ENCODE data around the gene CREB3L2.

The CREB3L2 gene

DNA sequence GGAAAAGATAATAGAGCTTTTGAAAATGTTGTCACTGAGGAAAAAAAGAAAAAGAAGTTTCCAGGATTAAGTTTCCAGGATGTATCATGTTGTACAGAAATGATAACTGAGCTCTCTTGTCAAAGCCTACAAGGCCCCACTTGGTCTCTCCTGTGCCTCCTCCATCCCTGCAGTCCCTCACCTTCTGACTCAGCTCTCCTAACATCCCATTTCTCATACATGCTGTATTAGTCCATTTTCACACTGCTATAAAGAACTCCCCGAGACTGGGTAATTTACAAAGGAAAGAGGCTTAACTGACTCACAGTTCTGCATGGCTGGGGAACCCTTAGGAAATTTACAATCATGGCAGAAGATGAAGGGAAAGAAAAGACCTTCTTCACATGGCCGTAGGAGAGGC, 151.3 kb downstream of the CREB3L2 start:
- no peaks in the 10 kb centered on the region for H3K36me3 ChIP-seq (ENCODE audit: control insufficient read depth in 2 of 2, insufficient read depth in 1 of 2, low read length in 2 of 2)
- TF ChIP-seq TCF7L2 (IDR thresholded peaks at IDR 0.05; ENCODE audit: borderline replicate concordance, low read depth, low read length) (no peak), SALL2 (tag by site-specific recombination; IDR thresholded peaks at IDR 0.05; ENCODE audit: borderline replicate concordance) (no peak), ZNF280C (tag by site-specific recombination; IDR thresholded peaks at IDR 0.05) (no peak), KLF16 (tag by site-specific recombination; IDR thresholded peaks at IDR 0.05) (no peak), ZBTB48 (tag by site-specific recombination; IDR thresholded peaks at IDR 0.05) (no peak), ZNF580 (tag by site-specific recombination; IDR thresholded peaks at IDR 0.05) (no peak), ZNF473 (tag by site-specific recombination; IDR thresholded peaks at IDR 0.05) (no peak)
- H3K9me3 ChIP-seq (ENCODE audit: control insufficient read depth, insufficient read depth, low read depth, low read length): no peaks in the 10 kb centered on the region
- ChIA-PET POLR2A (no interaction called here), CTCF (interaction anchor here (1.7 kb wide), 1 partner anchor 194 kb away, joined by 5 read pairs; no protein-coding TSS in a partner anchor)
- H3K27ac ChIP-seq (ENCODE audit: extremely low read depth, low read depth, low read length): no peak overlapping the region
- H3K4me1 ChIP-seq (ENCODE audit: control insufficient read depth, insufficient read depth, low read length): no peaks in the 10 kb centered on the region
- no peak overlapping the region for H3K4me3 ChIP-seq (ENCODE audit: low read depth, low read length)

- Histone ChIP-seq H3K36me3 (ENCODE audit: control insufficient read depth in 2 of 2, insufficient read depth in 1 of 2, low read length in 2 of 2) (no peaks in the 10 kb centered on the region), H3K9me3 (ENCODE audit: control insufficient read depth, insufficient read depth, low read depth, low read length) (no peaks in the 10 kb centered on the region), H3K4me1 (ENCODE audit: control insufficient read depth, insufficient read depth, low read length) (no peaks in the 10 kb centered on the region), H3K27ac (ENCODE audit: extremely low read depth, low read depth, low read length) (no peak overlapping the region), H3K4me3 (ENCODE audit: low read depth, low read length) (no peak overlapping the region)
- POLR2A ChIA-PET: no interaction called here
- TF ChIP-seq SALL2 (tag by site-specific recombination; IDR thresholded peaks at IDR 0.05; ENCODE audit: borderline replicate concordance) (no peak), REST (tag by site-specific recombination; IDR thresholded peaks at IDR 0.05) (no peak), ZNF280C (tag by site-specific recombination; IDR thresholded peaks at IDR 0.05) (no peak), GLIS1 (tag by site-specific recombination; IDR thresholded peaks at IDR 0.05) (no peak), ZNF133 (tag by site-specific recombination; IDR thresholded peaks at IDR 0.05) (no peak), ZNF311 (tag by site-specific recombination; IDR thresholded peaks at IDR 0.05; ENCODE audit: borderline replicate concordance) (no peak), ZNF658 (tag by site-specific recombination; IDR thresholded peaks at IDR 0.05) (no peak), HOXA7 (CRISPR knock-in tag; IDR thresholded peaks at IDR 0.05; ENCODE audit: borderline replicate concordance) (no peak)
- TF ChIP-seq, protein P1, sequence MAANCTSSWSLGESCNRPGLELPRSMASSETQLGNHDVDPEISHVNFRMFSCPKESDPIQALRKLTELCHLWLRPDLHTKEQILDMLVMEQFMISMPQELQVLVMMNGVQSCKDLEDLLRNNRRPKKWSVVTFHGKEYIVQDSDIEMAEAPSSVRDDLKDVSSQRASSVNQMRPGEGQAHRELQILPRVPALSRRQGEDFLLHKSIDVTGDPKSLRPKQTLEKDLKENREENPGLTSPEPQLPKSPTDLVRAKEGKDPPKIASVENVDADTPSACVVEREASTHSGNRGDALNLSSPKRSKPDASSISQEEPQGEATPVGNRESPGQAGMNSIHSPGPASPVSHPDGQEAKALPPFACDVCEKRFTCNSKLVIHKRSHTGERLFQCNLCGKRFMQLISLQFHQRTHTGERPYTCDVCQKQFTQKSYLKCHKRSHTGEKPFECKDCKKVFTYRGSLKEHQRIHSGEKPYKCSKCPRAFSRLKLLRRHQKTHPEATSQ (tag by site-specific recombination; IDR thresholded peaks at IDR 0.05): no peak
- CTCF ChIA-PET: no interaction called here
Observed at GRCh38 chr7:137848095-137848494, 153.8 kb downstream of the CREB3L2 start.
